PFSK-1 (cell line): ENCODE measurements around the gene CNTN4.

Experiments
- FOXP2 ChIP-seq: optimal IDR thresholded peaks from 2 replicates; pipeline ENCODE3; 2011; ENCODE audit warnings: borderline replicate concordance, control low read depth, inconsistent platforms; ENCODE audit not compliant: insufficient read depth; ENCODE audit errors: extremely low read length, extremely low read depth
- POLR2AphosphoS5 ChIP-seq: IDR thresholded peaks from 2 replicates; pipeline ENCODE4 v1.6.1; 2012; ENCODE audit warnings: low read depth, mild to moderate bottlenecking, control low read depth, low read length, moderate library complexity
- SIN3A ChIP-seq: IDR thresholded peaks from 2 replicates; pipeline ENCODE4 v1.6.1; 2012; ENCODE audit warnings: mild to moderate bottlenecking, low read length, moderate library complexity, borderline replicate concordance; ENCODE audit not compliant: insufficient read depth
- TAF1 ChIP-seq: IDR thresholded peaks from 2 replicates; pipeline ENCODE4 v1.6.1; 2012; ENCODE audit warnings: low read length, control low read depth, borderline replicate concordance; ENCODE audit not compliant: insufficient read depth
- TF ChIP-seq, protein P1 (sequence below), 2 experiments: IDR thresholded peaks; 2 replicates each; pipeline versions ENCODE4 v1.6.1 to v1.8.0; 2011 to 2012; ENCODE audit warnings: low read depth in 2 of 2, low read length in 2 of 2, control low read depth in 1 of 2, inconsistent platforms in 1 of 2, mild to moderate bottlenecking in 1 of 2, moderate library complexity in 1 of 2; ENCODE audit not compliant: insufficient read depth in 1 of 2

DNA sequence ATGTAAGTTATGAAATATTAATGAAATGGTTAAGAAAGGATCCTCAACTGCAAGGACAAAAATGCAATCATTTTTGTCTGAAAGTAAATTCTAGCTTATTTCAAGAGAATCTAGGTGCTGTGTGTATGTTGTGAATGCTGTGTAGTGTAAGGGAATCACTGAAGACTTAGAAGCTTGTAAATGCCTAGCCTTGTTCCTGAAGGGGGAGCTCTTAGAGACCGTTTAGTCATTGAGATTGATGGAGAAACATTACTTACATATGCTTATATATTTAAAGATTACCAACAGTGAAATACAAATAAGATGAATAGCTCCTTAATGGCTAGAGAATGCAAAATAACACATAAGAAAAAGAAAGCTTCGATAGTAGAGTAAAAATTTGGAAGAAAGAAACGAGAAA lies 67.9 kb downstream of the CNTN4 start:
- TF ChIP-seq POLR2AphosphoS5 (no peak), TAF1 (no peak), FOXP2 (no peak), SIN3A (no peak)
- TF ChIP-seq, protein P1, sequence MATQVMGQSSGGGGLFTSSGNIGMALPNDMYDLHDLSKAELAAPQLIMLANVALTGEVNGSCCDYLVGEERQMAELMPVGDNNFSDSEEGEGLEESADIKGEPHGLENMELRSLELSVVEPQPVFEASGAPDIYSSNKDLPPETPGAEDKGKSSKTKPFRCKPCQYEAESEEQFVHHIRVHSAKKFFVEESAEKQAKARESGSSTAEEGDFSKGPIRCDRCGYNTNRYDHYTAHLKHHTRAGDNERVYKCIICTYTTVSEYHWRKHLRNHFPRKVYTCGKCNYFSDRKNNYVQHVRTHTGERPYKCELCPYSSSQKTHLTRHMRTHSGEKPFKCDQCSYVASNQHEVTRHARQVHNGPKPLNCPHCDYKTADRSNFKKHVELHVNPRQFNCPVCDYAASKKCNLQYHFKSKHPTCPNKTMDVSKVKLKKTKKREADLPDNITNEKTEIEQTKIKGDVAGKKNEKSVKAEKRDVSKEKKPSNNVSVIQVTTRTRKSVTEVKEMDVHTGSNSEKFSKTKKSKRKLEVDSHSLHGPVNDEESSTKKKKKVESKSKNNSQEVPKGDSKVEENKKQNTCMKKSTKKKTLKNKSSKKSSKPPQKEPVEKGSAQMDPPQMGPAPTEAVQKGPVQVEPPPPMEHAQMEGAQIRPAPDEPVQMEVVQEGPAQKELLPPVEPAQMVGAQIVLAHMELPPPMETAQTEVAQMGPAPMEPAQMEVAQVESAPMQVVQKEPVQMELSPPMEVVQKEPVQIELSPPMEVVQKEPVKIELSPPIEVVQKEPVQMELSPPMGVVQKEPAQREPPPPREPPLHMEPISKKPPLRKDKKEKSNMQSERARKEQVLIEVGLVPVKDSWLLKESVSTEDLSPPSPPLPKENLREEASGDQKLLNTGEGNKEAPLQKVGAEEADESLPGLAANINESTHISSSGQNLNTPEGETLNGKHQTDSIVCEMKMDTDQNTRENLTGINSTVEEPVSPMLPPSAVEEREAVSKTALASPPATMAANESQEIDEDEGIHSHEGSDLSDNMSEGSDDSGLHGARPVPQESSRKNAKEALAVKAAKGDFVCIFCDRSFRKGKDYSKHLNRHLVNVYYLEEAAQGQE (IDR thresholded peaks at IDR 0.05; ENCODE audit: insufficient read depth in 1 of 2, low read depth in 2 of 2, low read length in 2 of 2) = no peak
